Lower lobe of right lung (tissue), 2 donors: ENCODE data around the gene SAPCD2. TPM values are rescaled to one million over a fixed set of nuclear protein-coding genes. Genes with fewer than 3 reads are reported as not detected.

Experiments used
- ATAC-seq, 2 donors: fragments of 200-7000 bp; cut with Tn5 transposase; one replicate each; pipeline ENCODE4 v1.9.1; 2020 to 2022; ENCODE audit warnings: mild to moderate bottlenecking in 2 of 2, moderate library complexity in 2 of 2
- DNase-seq: peaks from one replicate; pipeline ENCODE4 v3.0.0-alpha.2; 2020
- H3K27ac ChIP-seq: fragments of 200-600 bp; one replicate; pipeline ENCODE4 v1.8.0; 2022
- H3K27me3 ChIP-seq: fragments of 200-600 bp; one replicate; pipeline ENCODE4 v1.8.0; 2022; ENCODE audit warnings: low read depth
- H3K36me3 ChIP-seq: fragments of 200-600 bp; one replicate; pipeline ENCODE4 v1.8.0; 2022; ENCODE audit warnings: mild to moderate bottlenecking
- H3K4me1 ChIP-seq: fragments of 200-600 bp; one replicate; pipeline ENCODE4 v1.8.0; 2022
- H3K4me3 ChIP-seq: fragments of 200-600 bp; one replicate; pipeline ENCODE4 v1.8.0; 2022; ENCODE audit warnings: mild to moderate bottlenecking
- H3K9me3 ChIP-seq: fragments of 200-600 bp; one replicate; pipeline ENCODE4 v1.8.0; 2022
- intact Hi-C: fragments of 100-400 bp; cut with DNase I; formaldehyde crosslinking; loops from one replicate; pipeline ENCODE4 v1.11.0; 2022
- total RNA-seq: library from RNA; stranded (reverse); fragmentation: NEBNext Ultra II Directional; extraction: Animal tissue kit (Norgen Biotek cat#: 25700); gene quantifications from one replicate; pipeline ENCODE4 v1.2.1, GENCODE V29; 2021
- TF ChIP-seq, protein P1 (sequence below): fragments of 200-600 bp; IDR thresholded peaks from one replicate; pipeline ENCODE4 v1.8.0; 2022; ENCODE audit warnings: antibody characterized with exemption, mild to moderate bottlenecking
- donor health status: DM: no; HTN: yes; CAD: no; lungs with severe emphysema.

SAPCD2 gene
- total RNA-seq, 1 donor from 2014 or later: 0.86 TPM

DNA sequence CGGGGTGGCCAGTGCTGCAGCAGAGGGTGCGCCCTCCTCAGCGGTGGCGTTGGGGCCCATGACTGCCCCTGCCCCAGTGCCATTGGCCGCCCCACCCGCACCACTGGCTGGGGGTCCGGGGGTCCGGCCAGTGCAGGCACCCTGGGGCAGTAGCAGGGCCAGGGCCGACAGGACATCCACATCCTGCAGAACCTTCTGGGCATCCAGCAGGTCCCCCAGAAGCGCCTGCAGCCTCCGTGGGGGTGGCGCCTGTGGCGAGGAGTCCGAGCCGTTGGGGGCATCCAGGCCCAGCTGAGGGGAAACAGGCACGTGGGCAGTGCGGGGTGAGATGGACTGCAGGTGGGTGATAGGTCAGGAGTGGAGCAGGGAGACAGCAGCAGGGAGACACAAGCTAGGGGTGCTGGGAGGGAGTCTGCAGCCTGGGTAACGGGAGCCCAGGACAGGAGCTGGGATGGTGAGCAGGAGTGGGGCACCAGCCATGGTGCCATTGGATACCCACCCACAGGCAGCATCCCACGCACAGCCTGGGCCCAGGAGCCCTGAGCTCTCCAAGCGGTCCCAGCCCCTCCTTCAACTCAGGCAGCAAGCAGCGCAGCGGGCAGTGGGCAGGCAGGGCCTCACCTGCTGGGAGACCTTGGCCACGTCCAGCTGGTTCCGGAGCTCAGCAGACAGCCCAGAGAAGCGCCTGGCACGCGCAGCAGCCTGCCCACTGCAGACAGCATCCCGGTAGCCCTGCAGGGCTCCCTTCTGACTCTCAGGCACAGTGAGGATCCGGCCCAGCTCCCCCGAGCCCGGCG, 49.4 kb downstream of the SAPCD2 start:
- Histone ChIP-seq H3K36me3 (peaks cover 24% of the 10 kb centered on the region), H3K27ac (no peak overlapping the region), H3K4me3 (no peak overlapping the region), H3K9me3 (no peaks in the 10 kb centered on the region), H3K27me3 (no peaks in the 10 kb centered on the region), H3K4me1 (peaks cover 3% of the 10 kb centered on the region)
- DNase-seq (no peak), ATAC-seq (no peak)
- intact Hi-C loops: no loop called here
- TF ChIP-seq, protein P1, sequence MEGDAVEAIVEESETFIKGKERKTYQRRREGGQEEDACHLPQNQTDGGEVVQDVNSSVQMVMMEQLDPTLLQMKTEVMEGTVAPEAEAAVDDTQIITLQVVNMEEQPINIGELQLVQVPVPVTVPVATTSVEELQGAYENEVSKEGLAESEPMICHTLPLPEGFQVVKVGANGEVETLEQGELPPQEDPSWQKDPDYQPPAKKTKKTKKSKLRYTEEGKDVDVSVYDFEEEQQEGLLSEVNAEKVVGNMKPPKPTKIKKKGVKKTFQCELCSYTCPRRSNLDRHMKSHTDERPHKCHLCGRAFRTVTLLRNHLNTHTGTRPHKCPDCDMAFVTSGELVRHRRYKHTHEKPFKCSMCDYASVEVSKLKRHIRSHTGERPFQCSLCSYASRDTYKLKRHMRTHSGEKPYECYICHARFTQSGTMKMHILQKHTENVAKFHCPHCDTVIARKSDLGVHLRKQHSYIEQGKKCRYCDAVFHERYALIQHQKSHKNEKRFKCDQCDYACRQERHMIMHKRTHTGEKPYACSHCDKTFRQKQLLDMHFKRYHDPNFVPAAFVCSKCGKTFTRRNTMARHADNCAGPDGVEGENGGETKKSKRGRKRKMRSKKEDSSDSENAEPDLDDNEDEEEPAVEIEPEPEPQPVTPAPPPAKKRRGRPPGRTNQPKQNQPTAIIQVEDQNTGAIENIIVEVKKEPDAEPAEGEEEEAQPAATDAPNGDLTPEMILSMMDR: no peak

DNA sequence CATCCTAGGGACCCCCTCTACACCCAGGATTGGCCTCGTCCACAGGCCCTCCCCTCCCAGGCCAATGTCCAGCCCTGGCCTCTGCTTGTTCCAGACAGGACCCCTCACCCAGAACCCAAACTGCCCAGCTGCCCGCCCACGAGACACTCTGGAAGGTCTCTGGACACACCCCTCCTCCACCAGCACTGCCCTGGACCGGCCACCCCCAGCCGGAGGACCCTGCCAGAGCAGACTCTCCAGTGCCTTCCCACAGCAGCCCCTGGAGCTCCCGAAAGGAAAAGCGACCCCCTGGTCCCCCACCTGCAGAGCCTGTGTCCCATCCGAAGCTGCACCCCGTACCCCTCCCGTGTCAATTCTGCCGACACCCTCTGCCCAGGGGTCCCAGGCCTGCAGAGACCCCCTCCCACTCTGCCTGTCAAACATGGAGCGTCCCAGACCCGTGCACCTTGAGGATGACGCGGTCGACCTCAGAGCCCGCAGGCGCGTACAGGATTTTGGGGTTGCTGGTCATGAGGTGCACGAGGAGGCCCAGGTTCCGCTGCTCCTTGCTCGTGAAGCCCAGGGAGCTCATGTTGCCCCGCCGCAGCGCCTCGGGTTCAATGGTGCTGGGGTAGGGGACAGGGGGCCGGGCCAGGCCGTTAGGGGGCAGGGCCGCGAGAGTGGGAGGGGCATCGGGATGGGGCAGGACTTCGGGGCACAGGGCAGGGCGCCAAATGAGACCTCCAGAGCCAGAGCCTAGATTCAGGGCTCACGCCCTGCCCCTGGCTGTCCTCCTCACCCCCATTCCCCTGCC, 50.3 kb downstream of the SAPCD2 start:
- ATAC-seq (no peak), DNase-seq (no peak)
- Histone ChIP-seq H3K4me3 (no peak overlapping the region), H3K27ac (no peak overlapping the region), H3K9me3 (no peaks in the 10 kb centered on the region), H3K4me1 (no peaks in the 10 kb centered on the region), H3K36me3 (peaks cover 32% of the 10 kb centered on the region), H3K27me3 (no peaks in the 10 kb centered on the region)
- intact Hi-C loops: no loop called here
- TF ChIP-seq, protein P1: no peak

DNA sequence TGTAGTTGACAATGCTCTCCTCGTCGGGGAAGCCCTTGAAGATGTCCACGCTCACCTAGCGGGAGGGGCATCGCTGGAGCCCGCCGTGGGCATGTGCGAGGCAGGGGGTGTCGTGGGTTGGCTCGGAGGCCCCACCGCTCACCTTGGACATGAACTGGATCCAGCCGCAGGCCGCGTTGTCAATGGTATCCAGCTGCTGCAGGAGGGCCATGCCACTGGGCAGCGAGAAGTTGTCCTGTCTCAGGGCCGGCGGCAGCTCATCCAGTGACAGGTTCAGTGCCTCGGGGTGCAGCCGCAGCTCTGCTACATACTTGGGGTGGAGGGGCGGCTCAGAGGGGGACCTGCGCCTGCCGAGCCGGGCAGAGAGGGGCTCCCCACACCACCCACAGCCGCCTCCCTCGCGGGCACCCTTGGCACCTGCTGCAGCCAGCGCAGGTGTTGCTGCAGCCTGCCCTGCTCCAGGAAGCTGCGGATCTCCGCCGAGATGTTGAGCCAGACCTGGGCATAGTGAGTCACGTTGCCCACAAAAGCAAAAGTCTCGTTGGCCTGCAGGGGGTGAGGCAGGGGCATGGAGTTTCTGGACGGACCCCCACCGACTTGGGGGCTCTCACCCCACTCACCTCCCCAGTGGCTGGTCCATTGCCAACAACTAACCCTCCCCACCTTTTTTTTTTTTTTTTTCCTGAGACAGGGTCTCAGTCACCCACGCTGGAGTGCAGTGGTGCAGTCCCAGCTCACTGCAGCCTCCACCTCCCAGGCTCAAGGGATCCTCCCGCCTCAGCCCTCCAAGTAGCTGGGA, 51.4 kb downstream of the SAPCD2 start:
- Histone ChIP-seq H3K4me3 (no peak overlapping the region), H3K9me3 (no peaks in the 10 kb centered on the region), H3K4me1 (no peaks in the 10 kb centered on the region), H3K27me3 (no peaks in the 10 kb centered on the region), H3K36me3 (peaks cover 32% of the 10 kb centered on the region), H3K27ac (no peak overlapping the region)
- DNase-seq (no peak), ATAC-seq (no peak)
- TF ChIP-seq, protein P1: no peak
- intact Hi-C loops: no loop called here

DNA sequence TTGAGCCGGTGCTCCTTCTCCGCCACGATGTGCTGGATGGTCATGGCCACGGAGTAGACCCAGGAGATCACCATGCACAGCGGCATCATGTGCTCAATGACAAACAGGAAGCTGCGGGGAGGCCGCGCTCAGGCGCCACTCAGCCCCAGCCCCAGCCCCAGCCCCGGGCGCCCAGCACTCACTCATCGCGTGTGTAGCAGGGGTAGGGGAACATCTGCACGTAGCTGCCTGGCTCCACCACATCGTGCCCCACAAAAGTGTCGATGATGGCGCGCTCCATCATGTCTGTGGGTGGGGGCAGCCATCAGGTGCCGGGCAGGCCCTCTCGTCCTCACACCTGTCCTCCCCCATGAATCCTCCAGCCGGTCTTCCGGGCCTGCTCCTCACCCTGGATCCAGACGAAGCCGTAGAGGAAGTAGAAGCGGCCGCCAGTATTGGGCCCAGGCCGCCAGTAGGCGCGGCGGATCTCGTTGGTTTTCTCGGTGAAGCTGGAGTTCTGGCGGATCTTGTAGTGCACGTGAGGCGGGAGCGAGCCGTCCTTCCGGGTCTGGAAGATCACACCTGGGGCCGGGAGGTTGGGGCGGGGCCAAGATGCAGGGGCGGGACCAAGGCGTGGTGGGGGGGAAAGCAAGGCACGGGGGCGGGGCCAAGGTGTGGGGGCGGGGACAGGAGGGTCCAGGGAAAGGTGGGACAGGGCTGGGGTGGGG, 52.4 kb downstream of the SAPCD2 start:
- no peaks in the 10 kb centered on the region for H3K9me3 ChIP-seq
- H3K4me1 ChIP-seq: no peaks in the 10 kb centered on the region
- no peaks in the 10 kb centered on the region for H3K27me3 ChIP-seq
- ATAC-seq: no peak
- H3K36me3 ChIP-seq: peaks cover 33% of the 10 kb centered on the region
- no peak overlapping the region for H3K27ac ChIP-seq
- H3K4me3 ChIP-seq: no peak overlapping the region
- TF ChIP-seq, protein P1: no peak
- intact Hi-C loops: no loop called here
- no peak for DNase-seq

DNA sequence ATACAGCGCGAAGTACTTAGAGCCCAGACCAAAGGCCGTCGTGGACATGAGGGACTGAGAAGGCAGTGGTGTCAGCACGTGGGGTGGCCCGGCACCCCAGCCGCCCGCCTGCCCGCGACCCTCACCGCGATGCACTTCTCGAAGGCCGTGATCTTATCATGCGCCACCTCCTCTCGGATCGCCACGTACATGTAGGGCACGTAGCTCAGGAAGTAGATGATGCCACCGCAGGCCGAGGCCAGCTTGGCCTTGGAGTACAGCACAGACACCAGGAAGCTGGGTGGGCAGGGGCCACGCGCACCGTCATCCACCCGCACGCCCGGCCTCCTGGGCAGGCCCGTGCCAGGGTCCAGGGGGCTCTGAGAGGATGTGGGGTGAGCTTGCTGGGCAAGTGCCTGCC, 53.3 kb downstream of the SAPCD2 start:
- no peak for DNase-seq
- no peak for ATAC-seq
- no peak overlapping the region for H3K4me3 ChIP-seq
- TF ChIP-seq, protein P1: no peak
- no peaks in the 10 kb centered on the region for H3K27me3 ChIP-seq
- no peak overlapping the region for H3K27ac ChIP-seq
- H3K4me1 ChIP-seq: no peaks in the 10 kb centered on the region
- intact Hi-C loops: no loop called here
- H3K36me3 ChIP-seq: peaks cover 41% of the 10 kb centered on the region
- no peaks in the 10 kb centered on the region for H3K9me3 ChIP-seq
